Measurements from ENCODE around the gene DYNLT1. TPM values are rescaled to one million over a fixed set of nuclear protein-coding genes. Genes with fewer than 3 reads are reported as not detected.

DYNLT1 gene
- total and polyA plus RNA-seq, 2 of the 13 experiments (the other 11 are each of a cell fraction or from before 2014, with no cell fraction given): 108 to 171 TPM

- TF ChIP-seq CEBPG (CRISPR knock-in tag; IDR thresholded peaks at IDR 0.05): no peak; the same call in 1 of the 2 replicates
- TF ChIP-seq JUN (CRISPR knock-in tag; IDR thresholded peaks at IDR 0.05): peak; percentile 52; the same call in 1 of the 2 replicates
- TF ChIP-seq ZKSCAN5 (CRISPR knock-in tag; IDR thresholded peaks at IDR 0.05): no peak
- no peak; the same call in 1 of the 2 replicates for TF ChIP-seq FUBP1 (CRISPR knock-in tag; IDR thresholded peaks at IDR 0.05; ENCODE audit: borderline replicate concordance)
- no peak for TF ChIP-seq CHD2 (IDR thresholded peaks at IDR 0.05; ENCODE audit: low read depth, low read length)
- TF ChIP-seq, protein P1, sequence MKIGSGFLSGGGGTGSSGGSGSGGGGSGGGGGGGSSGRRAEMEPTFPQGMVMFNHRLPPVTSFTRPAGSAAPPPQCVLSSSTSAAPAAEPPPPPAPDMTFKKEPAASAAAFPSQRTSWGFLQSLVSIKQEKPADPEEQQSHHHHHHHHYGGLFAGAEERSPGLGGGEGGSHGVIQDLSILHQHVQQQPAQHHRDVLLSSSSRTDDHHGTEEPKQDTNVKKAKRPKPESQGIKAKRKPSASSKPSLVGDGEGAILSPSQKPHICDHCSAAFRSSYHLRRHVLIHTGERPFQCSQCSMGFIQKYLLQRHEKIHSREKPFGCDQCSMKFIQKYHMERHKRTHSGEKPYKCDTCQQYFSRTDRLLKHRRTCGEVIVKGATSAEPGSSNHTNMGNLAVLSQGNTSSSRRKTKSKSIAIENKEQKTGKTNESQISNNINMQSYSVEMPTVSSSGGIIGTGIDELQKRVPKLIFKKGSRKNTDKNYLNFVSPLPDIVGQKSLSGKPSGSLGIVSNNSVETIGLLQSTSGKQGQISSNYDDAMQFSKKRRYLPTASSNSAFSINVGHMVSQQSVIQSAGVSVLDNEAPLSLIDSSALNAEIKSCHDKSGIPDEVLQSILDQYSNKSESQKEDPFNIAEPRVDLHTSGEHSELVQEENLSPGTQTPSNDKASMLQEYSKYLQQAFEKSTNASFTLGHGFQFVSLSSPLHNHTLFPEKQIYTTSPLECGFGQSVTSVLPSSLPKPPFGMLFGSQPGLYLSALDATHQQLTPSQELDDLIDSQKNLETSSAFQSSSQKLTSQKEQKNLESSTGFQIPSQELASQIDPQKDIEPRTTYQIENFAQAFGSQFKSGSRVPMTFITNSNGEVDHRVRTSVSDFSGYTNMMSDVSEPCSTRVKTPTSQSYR (CRISPR knock-in tag; IDR thresholded peaks at IDR 0.05; ENCODE audit: borderline replicate concordance): no peak
- no peak for TF ChIP-seq TFDP1 (CRISPR knock-in tag; IDR thresholded peaks at IDR 0.05; ENCODE audit: borderline replicate concordance)
- TF ChIP-seq NFE2L2 (IDR thresholded peaks at IDR 0.05; ENCODE audit: low read length): no peak
- peak; percentile 86 for TF ChIP-seq ZBTB7B (CRISPR knock-in tag; IDR thresholded peaks at IDR 0.05)
- no peak for TF ChIP-seq JUNB (CRISPR knock-in tag; IDR thresholded peaks at IDR 0.05; ENCODE audit: borderline replicate concordance)
- no peak for TF ChIP-seq HNRNPH1 (optimal IDR thresholded peaks at IDR 0.05; ENCODE audit: low read depth, low read length)
- peak; percentile 79 for TF ChIP-seq SALL1 (CRISPR knock-in tag; IDR thresholded peaks at IDR 0.05)
- peak; percentile 65 for TF ChIP-seq HNRNPLL (IDR thresholded peaks at IDR 0.05; ENCODE audit: low read depth, low read length, poor library complexity, severe bottlenecking)
- no peak for TF ChIP-seq NFE2 (CRISPR knock-in tag; IDR thresholded peaks at IDR 0.05)
- peak; percentile 90 for TF ChIP-seq HNF1B (CRISPR knock-in tag; IDR thresholded peaks at IDR 0.05)
- peak; percentile 72 for TF ChIP-seq ZNF800 (CRISPR knock-in tag; IDR thresholded peaks at IDR 0.05)
- no peak for TF ChIP-seq SCMH1 (CRISPR knock-in tag; IDR thresholded peaks at IDR 0.05; ENCODE audit: borderline replicate concordance)
- peak; percentile 96 for TF ChIP-seq PAX8 (CRISPR knock-in tag; IDR thresholded peaks at IDR 0.05; ENCODE audit: borderline replicate concordance)
- no peak for TF ChIP-seq HCFC1 (IDR thresholded peaks at IDR 0.05; ENCODE audit: low read depth, low read length)
- no peak for TF ChIP-seq ZNF775 (CRISPR knock-in tag; IDR thresholded peaks at IDR 0.05; ENCODE audit: borderline replicate concordance)
These were observed at the start of gene DYNLT1 (continued) for GRCh38 chr6:158644231-158645063.
